Neural progenitor cell (in vitro differentiated cells): ENCODE results near the gene HS6ST3.

Experiments used
- EZH2 ChIP-seq: fragments of 200-600 bp; sonication (generic); IDR thresholded peaks from 2 replicates; pipeline ENCODE4 v1.6.1; 2017; ENCODE audit warnings: antibody characterized with exemption, mild to moderate bottlenecking, moderate library complexity
- TF ChIP-seq, protein P1 (sequence below): fragments of 200-600 bp; sonication (generic); IDR thresholded peaks from 2 replicates; pipeline ENCODE4 v1.5.1; 2017; ENCODE audit warnings: antibody characterized with exemption, mild to moderate bottlenecking

DNA sequence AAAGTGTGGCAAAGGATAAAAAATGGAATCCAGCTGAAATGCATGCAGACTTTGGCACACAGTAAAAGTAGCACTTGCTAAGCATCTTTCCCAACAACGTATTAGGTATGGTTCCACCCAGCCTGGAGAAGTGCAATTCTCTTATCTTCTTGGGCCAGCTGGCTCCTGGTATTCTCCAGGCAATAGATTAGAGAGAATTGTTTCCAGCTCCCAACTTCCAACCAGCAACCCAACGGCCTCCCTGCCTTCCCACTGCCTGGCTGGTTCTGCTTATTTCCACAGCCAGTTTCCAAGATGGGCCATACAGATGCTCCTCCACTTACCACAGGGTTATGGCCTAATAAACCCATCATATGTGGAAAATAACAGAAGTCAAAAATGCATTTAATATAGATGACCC is 771.0 kb downstream of the HS6ST3 start:
- no peak for TF ChIP-seq EZH2
- TF ChIP-seq, protein P1, sequence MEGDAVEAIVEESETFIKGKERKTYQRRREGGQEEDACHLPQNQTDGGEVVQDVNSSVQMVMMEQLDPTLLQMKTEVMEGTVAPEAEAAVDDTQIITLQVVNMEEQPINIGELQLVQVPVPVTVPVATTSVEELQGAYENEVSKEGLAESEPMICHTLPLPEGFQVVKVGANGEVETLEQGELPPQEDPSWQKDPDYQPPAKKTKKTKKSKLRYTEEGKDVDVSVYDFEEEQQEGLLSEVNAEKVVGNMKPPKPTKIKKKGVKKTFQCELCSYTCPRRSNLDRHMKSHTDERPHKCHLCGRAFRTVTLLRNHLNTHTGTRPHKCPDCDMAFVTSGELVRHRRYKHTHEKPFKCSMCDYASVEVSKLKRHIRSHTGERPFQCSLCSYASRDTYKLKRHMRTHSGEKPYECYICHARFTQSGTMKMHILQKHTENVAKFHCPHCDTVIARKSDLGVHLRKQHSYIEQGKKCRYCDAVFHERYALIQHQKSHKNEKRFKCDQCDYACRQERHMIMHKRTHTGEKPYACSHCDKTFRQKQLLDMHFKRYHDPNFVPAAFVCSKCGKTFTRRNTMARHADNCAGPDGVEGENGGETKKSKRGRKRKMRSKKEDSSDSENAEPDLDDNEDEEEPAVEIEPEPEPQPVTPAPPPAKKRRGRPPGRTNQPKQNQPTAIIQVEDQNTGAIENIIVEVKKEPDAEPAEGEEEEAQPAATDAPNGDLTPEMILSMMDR = no peak
